Heart right ventricle (tissue), 16 donors: ENCODE measurements around the gene KRTAP19-8. TPM values are rescaled to one million over a fixed set of nuclear protein-coding genes. Genes with fewer than 3 reads are reported as not detected.

ENCODE experiments used
- ATAC-seq, 8 donors: fragments of 200-7000 bp; cut with Tn5 transposase; one replicate each; pipeline ENCODE4 v1.9.1; 2020; ENCODE audit warnings: mild to moderate bottlenecking in 8 of 8, moderate library complexity in 8 of 8, moderate number of reproducible peaks in 1 of 8
- DNase-seq, 2 donors: peaks; one replicate each; pipeline ENCODE4 v3.0.0-alpha.2; 2020
- H3K27ac ChIP-seq, 10 donors: fragments of 200-600 bp; sonication (generic) in 2 of 10; one replicate each; pipeline versions ENCODE4 v1.5.0 to v1.8.0; 2020 to 2022; ENCODE audit warnings: mild to moderate bottlenecking in 3 of 10
- H3K27me3 ChIP-seq, 7 donors: fragments of 200-600 bp; one replicate each; pipeline ENCODE4 v1.8.0; 2021 to 2022; ENCODE audit warnings: mild to moderate bottlenecking in 2 of 7
- H3K36me3 ChIP-seq, 9 donors: fragments of 200-600 bp; sonication (generic) in 1 of 9; one replicate each; pipeline versions ENCODE4 v1.5.0 to v1.8.0; 2020 to 2022; ENCODE audit warnings: mild to moderate bottlenecking in 2 of 9
- H3K4me1 ChIP-seq, 9 donors: fragments of 200-600 bp; sonication (generic) in 1 of 9; one replicate each; pipeline versions ENCODE4 v1.5.0 to v1.8.0; 2020 to 2022; ENCODE audit warnings: mild to moderate bottlenecking in 4 of 9
- H3K4me3 ChIP-seq, 10 donors: fragments of 200-600 bp; sonication (generic) in 2 of 10; one replicate each; pipeline versions ENCODE4 v1.5.0 to v1.8.0; 2020 to 2022; ENCODE audit warnings: mild to moderate bottlenecking in 7 of 10, moderate library complexity in 2 of 10
- H3K9me3 ChIP-seq, 11 donors: fragments of 200-600 bp in 10 of 11; sonication (generic) in 2 of 11; one replicate each; pipeline versions ENCODE4 v1.5.0 to v1.8.0; 2013 to 2022; ENCODE audit warnings: mild to moderate bottlenecking in 2 of 11, control low read depth in 1 of 11, moderate library complexity in 1 of 11
- CTCF ChIP-seq, 9 donors: fragments of 200-600 bp; sonication (generic) in 2 of 9; IDR thresholded peaks; one replicate each; pipeline versions ENCODE4 v1.5.0 to v1.8.0; 2021 to 2022; ENCODE audit warnings: antibody characterized with exemption in 9 of 9, mild to moderate bottlenecking in 5 of 9, moderate library complexity in 1 of 9
- WGBS, 2 donors: extraction: QIAGEN DNeasy Blood & Tissue Kit; methylation state at CpG; one replicate each; pipeline ENCODE4 v1.1.7; 2013; ENCODE audit warnings: inconsistent platforms in 1 of 2; 5-methylcytosine and 5-hydroxymethylcytosine counted together
- intact Hi-C, 10 donors: fragments of 100-400 bp; cut with DNase I; formaldehyde crosslinking; loops; one replicate each; pipeline versions ENCODE4 v1.11.1 to v1.14.2; 2022
- polyA plus RNA-seq, 2 donors: library from polyadenylated mRNA; stranded (reverse); fragments of 200-250 nt; gene quantifications; one replicate each; pipeline ENCODE4 v1.2.3, GENCODE V29; 2013
- total RNA-seq, 10 donors: library from RNA; stranded (reverse); fragmentation: NEBNext Ultra II Directional in 3 of 10; extraction: Animal tissue kit (Norgen Biotek cat#: 25700) in 3 of 10; gene quantifications; one replicate each; pipeline versions ENCODE4 v1.2.1 to v1.2.4, GENCODE V29; 2021 to 2023
- donor health status: Arrhythmogenic right ventricular cardiomyopathy.
- donor health status: ischemic (EF 13 %, LVEDD 7.1; RV severe dilation, severe dysfunction).
- donor health status: healthy with polysubstance abuse.
- donor health status: DM: no; HTN: yes; CAD: no.
- donor health status: DM: no; HTN: no; CAD: no.
- donor health status: ischemic (EF 25% LVEDD 6.9; RV normal size, moderate dysfunction).
- donor health status: ischemic (EF 25% LVEDD 5.7; RV mildly dilated, moderate dysfunction).
- donor health status: healthy.
- donor health status: DM: yes; HTN: yes; CAD: no.
- donor health status: Ischemic cardiomyopathy.
- donor health status: ischemic (EF 35%, LVEDD 5.7; RV mildly dilated, moderate dysfunction).
- donor health status: nonischemic (EF 11% LVEDD 7.7; RV severe dilation, severe dysfunction).
- donor health status: DM: yes; HTN: yes; CAD: no.
- donor health status: PGD.
- donor health status: ischemic (EF 29% LVEDD 5.4; RV normal size, mild dysfunction).
- donor health status: nonischemic (EF 23%, LVEDD 6.1; RV moderate dilation, normal function).

KRTAP19-8 gene
- total and polyA plus RNA-seq, 12 donors: not detected

GRCh38 chr21:31078216-31078615, 39.9 kb upstream of the KRTAP19-8 start:
- no peak for DNase-seq
- Histone ChIP-seq H3K9me3 (no peaks in the 10 kb centered on the region), H3K27ac (no peak overlapping the region), H3K36me3 (no peaks in the 10 kb centered on the region), H3K4me3 (no peak overlapping the region), H3K27me3 (peaks cover 0 to 4% (median 0%) of the 10 kb centered on the region in 7 donors), H3K4me1 (no peaks in the 10 kb centered on the region)
- intact Hi-C loops: no loop called here
- 92 to 96% methylated on average over 4 of the region's 4 CpGs for WGBS, 2 donors
- no peak for TF ChIP-seq CTCF (IDR thresholded peaks at IDR 0.05)
- ATAC-seq: no peak

- Histone ChIP-seq H3K36me3 (no peaks in the 10 kb centered on the region), H3K4me1 (no peaks in the 10 kb centered on the region), H3K27ac (no peak overlapping the region), H3K27me3 (peaks cover 0 to 7% (median 0%) of the 10 kb centered on the region in 7 donors), H3K9me3 (no peaks in the 10 kb centered on the region), H3K4me3 (no peak overlapping the region)
- ATAC-seq: no peak
- no peak for TF ChIP-seq CTCF (IDR thresholded peaks at IDR 0.05)
- DNase-seq: no peak
- intact Hi-C loops: no loop called here
- WGBS, 2 donors: 88 to 92% methylated on average over 6 of the region's 6 CpGs
Measured at GRCh38 chr21:31075848-31076247, 37.6 kb upstream of the KRTAP19-8 start.

- no peak for DNase-seq
- TF ChIP-seq CTCF (IDR thresholded peaks at IDR 0.05): no peak
- intact Hi-C loops: no loop called here
- H3K27ac ChIP-seq: no peak overlapping the region
- no peaks in the 10 kb centered on the region for H3K36me3 ChIP-seq
- H3K4me1 ChIP-seq: no peaks in the 10 kb centered on the region
- H3K4me3 ChIP-seq: no peak overlapping the region
- no peak for ATAC-seq
- WGBS, 2 donors: 51 to 56% methylated on average over 4 of the region's 4 CpGs
- no peaks in the 10 kb centered on the region for H3K9me3 ChIP-seq
- H3K27me3 ChIP-seq: peaks cover 0 to 7% (median 0%) of the 10 kb centered on the region in 7 donors
Measured at GRCh38 chr21:31072533-31072932, 34.3 kb upstream of the KRTAP19-8 start.

GRCh38 chr21:31064803-31065202, 26.5 kb upstream of the KRTAP19-8 start:
- WGBS, 2 donors: 73 to 78% methylated on average over 3 of the region's 3 CpGs
- Histone ChIP-seq H3K9me3 (no peaks in the 10 kb centered on the region), H3K36me3 (no peaks in the 10 kb centered on the region)

More at GRCh38 chr21:31064803-31065202, 26.5 kb upstream of the KRTAP19-8 start:
- Histone ChIP-seq H3K4me1 (no peaks in the 10 kb centered on the region), H3K27me3 (peaks cover 0 to 3% (median 0%) of the 10 kb centered on the region in 7 donors), H3K4me3 (no peak overlapping the region), H3K27ac (no peak overlapping the region)
- intact Hi-C loops: no loop called here
- no peak for TF ChIP-seq CTCF (IDR thresholded peaks at IDR 0.05)
- DNase-seq (no peak), ATAC-seq (no peak)
